H1 (cell line): Measurements from ENCODE around the gene KRTAP10-8. TPM values are rescaled to one million over a fixed set of nuclear protein-coding genes. Genes with fewer than 3 reads are reported as not detected.
A peak's percentile ranks its signal among the peaks of the same experiment; 100 is the strongest.

Source experiments
- CTCF ChIA-PET: fragments of 300-600 bp; sonication (Branson Sonifier 250); formaldehyde crosslinking; loops from one replicate; lab custom pipeline; 2021; ENCODE audit not compliant: partially characterized antibody; lab: Charles Lee
- POLR2A ChIA-PET: fragments of 300-600 bp; sonication (Branson Sonifier 250); formaldehyde crosslinking; loops from one replicate; lab custom pipeline; 2021; ENCODE audit warnings: inconsistent platforms; ENCODE audit not compliant: partially characterized antibody; lab: Charles Lee
- DNase-seq, 2 experiments: peaks; one replicate each; pipeline versions ENCODE4 v3.0.0 to v3.0.0-alpha.2; 2010 to 2022; ENCODE audit warnings: low spot score in 2 of 2, low read depth in 1 of 2, mixed read lengths in 1 of 2
- FAIRE-seq: peaks from 2 replicates; lab custom pipeline; 2011; peaks lifted over from hg19 to GRCh38; lab: Jason Lieb, UNC
- H2AFZ ChIP-seq: 2 replicates; pipeline ENCODE4 v1.8.1; 2012; ENCODE audit warnings: low read length, inconsistent platforms
- H2AK5ac ChIP-seq: 2 replicates; pipeline ENCODE4 v1.6.1; 2013; ENCODE audit warnings: low read depth, low read length
- H2BK120ac ChIP-seq: replicated peaks from 2 replicates; pipeline ENCODE3; 2013; ENCODE audit warnings: low read depth, low read length, inconsistent platforms
- H2BK12ac ChIP-seq: 2 replicates; pipeline ENCODE4 v1.6.1; 2013; ENCODE audit warnings: low read depth, low read length
- H2BK15ac ChIP-seq: 2 replicates; pipeline ENCODE4 v1.6.1; 2013; ENCODE audit warnings: low read length
- H2BK20ac ChIP-seq: 2 replicates; pipeline ENCODE4 v1.6.1; 2013; ENCODE audit warnings: low read length
- H2BK5ac ChIP-seq: 2 replicates; pipeline ENCODE4 v1.6.1; 2013; ENCODE audit warnings: low read depth, low read length
- H3K14ac ChIP-seq: 2 replicates; pipeline ENCODE4 v1.6.1; 2013; ENCODE audit warnings: inconsistent platforms; ENCODE audit not compliant: insufficient read length
- H3K18ac ChIP-seq: 2 replicates; pipeline ENCODE4 v1.6.1; 2013; ENCODE audit warnings: low read length; ENCODE audit errors: extremely low read depth
- H3K23ac ChIP-seq: 2 replicates; pipeline ENCODE4 v1.6.1; 2013; ENCODE audit warnings: inconsistent platforms; ENCODE audit not compliant: insufficient read length
- H3K23me2 ChIP-seq: 2 replicates; pipeline ENCODE4 v1.6.1; 2013; ENCODE audit warnings: low read depth, low read length
- H3K27ac ChIP-seq: 2 replicates; pipeline ENCODE4 v1.6.1; 2011; ENCODE audit warnings: low read depth, low read length, inconsistent platforms
- H3K27me3 ChIP-seq, 4 experiments: replicated peaks in 1 of 4; 1 replicate in 1 of 4; 2 replicates in 3 of 4; pipeline versions ENCODE4 v1.6.1 to v1.8.1; 2011 to 2013; ENCODE audit warnings: low read length in 3 of 4, mild to moderate bottlenecking in 3 of 4, inconsistent platforms in 2 of 4, mixed read lengths in 2 of 4, moderate library complexity in 1 of 4; ENCODE audit not compliant: control insufficient read depth in 3 of 4, insufficient read depth in 3 of 4; ENCODE audit errors: extremely low read depth in 1 of 4
- H3K36me3 ChIP-seq, 4 experiments: 2 replicates each; pipeline versions ENCODE4 v1.6.1 to v1.8.1; 2011 to 2013; ENCODE audit warnings: mild to moderate bottlenecking in 4 of 4, low read length in 3 of 4, moderate library complexity in 2 of 4, control low read depth in 1 of 4, inconsistent platforms in 1 of 4; ENCODE audit not compliant: insufficient read depth in 4 of 4, control insufficient read depth in 2 of 4
- H3K4ac ChIP-seq: replicated peaks from 2 replicates; pipeline ENCODE3; 2013; ENCODE audit warnings: low read length, low read depth, mixed read lengths, inconsistent platforms; ENCODE audit not compliant: insufficient read length
- H3K4me1 ChIP-seq, 4 experiments: replicated peaks in 1 of 4; 1 replicate in 1 of 4; 2 replicates in 3 of 4; pipeline versions ENCODE4 v1.6.1 to v1.8.1; 2011 to 2013; ENCODE audit warnings: low read length in 3 of 4, inconsistent platforms in 2 of 4, mixed read lengths in 1 of 4; ENCODE audit not compliant: insufficient read depth in 4 of 4, control insufficient read depth in 3 of 4
- H3K4me2 ChIP-seq, 2 experiments: 2 replicates each; pipeline versions ENCODE4 v1.6.1 to v1.8.1; 2011 to 2013; ENCODE audit warnings: low read depth in 2 of 2, low read length in 2 of 2, control low read depth in 1 of 2, inconsistent platforms in 1 of 2, mild to moderate bottlenecking in 1 of 2; ENCODE audit not compliant: insufficient read depth in 1 of 2
- H3K4me3 ChIP-seq, 4 experiments: fragments of 200-600, 300-600 bp in 1 of 4; sonication (generic), shearing (Covaris generic), sonication (Bioruptor Twin) in 1 of 4; 2 replicates each; pipeline versions ENCODE4 v1.5.1 to v1.8.1; 2011 to 2016; ENCODE audit warnings: low read length in 4 of 4, low read depth in 3 of 4, control low read depth in 2 of 4, inconsistent platforms in 2 of 4, mild to moderate bottlenecking in 2 of 4, mixed read lengths in 1 of 4, moderate library complexity in 1 of 4; ENCODE audit not compliant: insufficient read depth in 2 of 4; ENCODE audit errors: extremely low read depth in 1 of 4
- H3K56ac ChIP-seq: replicated peaks from 2 replicates; pipeline ENCODE3; 2013; ENCODE audit warnings: low read depth, mild to moderate bottlenecking, mixed read lengths, low read length, inconsistent platforms; ENCODE audit not compliant: insufficient read length
- H3K79me1 ChIP-seq: 2 replicates; pipeline ENCODE4 v1.6.1; 2013; ENCODE audit warnings: low read depth, low read length, control low read depth
- H3K79me2 ChIP-seq, 2 experiments: 2 replicates each; pipeline versions ENCODE4 v1.6.1 to v1.8.1; 2012 to 2013; ENCODE audit warnings: low read length in 2 of 2, mild to moderate bottlenecking in 2 of 2, inconsistent platforms in 1 of 2; ENCODE audit not compliant: insufficient read depth in 2 of 2, control insufficient read depth in 1 of 2
- H3K9ac ChIP-seq, 4 experiments: replicated peaks in 1 of 4; 1 replicate in 1 of 4; 2 replicates in 3 of 4; pipeline versions ENCODE4 v1.6.1 to v1.8.1; 2011 to 2013; ENCODE audit warnings: low read depth in 3 of 4, low read length in 3 of 4, control low read depth in 2 of 4, mild to moderate bottlenecking in 2 of 4, moderate library complexity in 2 of 4, inconsistent platforms in 1 of 4; ENCODE audit errors: extremely low read depth in 1 of 4
- H3K9me3 ChIP-seq, 2 experiments: 2 replicates each; pipeline versions ENCODE4 v1.6.1 to v1.8.1; 2012 to 2013; ENCODE audit warnings: mild to moderate bottlenecking in 2 of 2, moderate library complexity in 2 of 2, control low read depth in 1 of 2, inconsistent platforms in 1 of 2, low read depth in 1 of 2, low read length in 1 of 2, mixed read lengths in 1 of 2; ENCODE audit not compliant: insufficient read depth in 2 of 2
- H4K20me1 ChIP-seq, 2 experiments: replicated peaks in 1 of 2; 2 replicates each; pipeline versions ENCODE3 to v1.8.1; 2011 to 2013; ENCODE audit warnings: inconsistent platforms in 2 of 2, low read length in 2 of 2, mild to moderate bottlenecking in 1 of 2; ENCODE audit not compliant: insufficient read depth in 2 of 2, control insufficient read depth in 1 of 2
- H4K5ac ChIP-seq: 2 replicates; pipeline ENCODE4 v1.6.1; 2013; ENCODE audit warnings: low read length, low read depth, mixed read lengths, inconsistent platforms; ENCODE audit not compliant: insufficient read length
- H4K8ac ChIP-seq: 2 replicates; pipeline ENCODE4 v1.8.0; 2013; ENCODE audit warnings: mild to moderate bottlenecking, moderate library complexity, low read length, inconsistent platforms; ENCODE audit not compliant: insufficient read depth; ENCODE audit errors: extremely low read depth
- H4K91ac ChIP-seq: replicated peaks from 2 replicates; pipeline ENCODE3; 2013; ENCODE audit warnings: low read length, mixed read lengths, inconsistent platforms; ENCODE audit not compliant: insufficient read length
- ATF2 ChIP-seq: IDR thresholded peaks from 2 replicates; pipeline ENCODE4 v1.6.1; 2012; ENCODE audit warnings: low read length, inconsistent platforms
- BACH1 ChIP-seq: IDR thresholded peaks from 2 replicates; pipeline ENCODE4 v1.6.1; 2012; ENCODE audit warnings: low read length, improper control_type of control experiment
- PHF8 ChIP-seq: fragments of 200-600 bp; sonication (generic); conservative IDR thresholded peaks from 2 replicates; pipeline ENCODE4 v1.7.1; 2012; ENCODE audit warnings: low read depth, mild to moderate bottlenecking, inconsistent platforms, low read length, moderate library complexity
- RFX5 ChIP-seq: IDR thresholded peaks from 2 replicates; pipeline ENCODE4 v1.6.1; 2011; ENCODE audit warnings: low read depth, low read length, improper control_type of control experiment, borderline replicate concordance
- RNF2 ChIP-seq: fragments of 200-900, 300-1000 bp; sonication (generic); IDR thresholded peaks from 2 replicates; pipeline ENCODE4 v1.7.1; 2016; ENCODE audit warnings: borderline replicate concordance, low read depth, mild to moderate bottlenecking, antibody characterized with exemption, low read length; ENCODE audit not compliant: poor library complexity, severe bottlenecking; ENCODE audit errors: missing control alignments
- WGBS, 2 experiments: shearing (Covaris generic) in 1 of 2; methylation state at CpG; one replicate each; pipeline versions ENCODE4 v1.1.6 to v1.1.7; 2013 to 2015; ENCODE audit warnings: low lambda C conversion rate in 2 of 2, mixed read lengths in 2 of 2, inconsistent platforms in 1 of 2, low coverage in 1 of 2, missing lambda C conversion rate in 1 of 2; ENCODE audit not compliant: insufficient replicate concordance in 2 of 2, insufficient coverage in 1 of 2, insufficient read length in 1 of 2; ENCODE audit errors: extremely low coverage in 1 of 2, missing lambda C conversion rate in 1 of 2; 5-methylcytosine and 5-hydroxymethylcytosine counted together
- polyA plus RNA-seq, 7 experiments: library from polyadenylated mRNA; depleted of rRNA in 3 of 7; stranded (reverse) in 5 of 7; unstranded in 2 of 7; fragments of >200 nt in 5 of 7; fragments of 200-250 nt in 2 of 7; gene quantifications; 1 replicate in 5 of 7; 2 replicates in 1 of 7; 4 replicates in 1 of 7; pipeline versions ENCODE4 v1.2.1 to v1.2.3, GENCODE V29; 2011 to 2013; ENCODE audit warnings: missing spikeins in 2 of 7, mixed read lengths in 2 of 7
- total RNA-seq: library from RNA; stranded (reverse); fragmentation: NEBNext Ultra II Directional; extraction: Animal tissue kit (Norgen Biotek cat#: 25700); gene quantifications from 2 replicates; pipeline ENCODE4 v1.2.1, GENCODE V29; 2021

KRTAP10-8 gene
- total and polyA plus RNA-seq, 2 of the 8 experiments (the other 6 are each of a cell fraction or from before 2014, with no cell fraction given): not detected

DNA sequence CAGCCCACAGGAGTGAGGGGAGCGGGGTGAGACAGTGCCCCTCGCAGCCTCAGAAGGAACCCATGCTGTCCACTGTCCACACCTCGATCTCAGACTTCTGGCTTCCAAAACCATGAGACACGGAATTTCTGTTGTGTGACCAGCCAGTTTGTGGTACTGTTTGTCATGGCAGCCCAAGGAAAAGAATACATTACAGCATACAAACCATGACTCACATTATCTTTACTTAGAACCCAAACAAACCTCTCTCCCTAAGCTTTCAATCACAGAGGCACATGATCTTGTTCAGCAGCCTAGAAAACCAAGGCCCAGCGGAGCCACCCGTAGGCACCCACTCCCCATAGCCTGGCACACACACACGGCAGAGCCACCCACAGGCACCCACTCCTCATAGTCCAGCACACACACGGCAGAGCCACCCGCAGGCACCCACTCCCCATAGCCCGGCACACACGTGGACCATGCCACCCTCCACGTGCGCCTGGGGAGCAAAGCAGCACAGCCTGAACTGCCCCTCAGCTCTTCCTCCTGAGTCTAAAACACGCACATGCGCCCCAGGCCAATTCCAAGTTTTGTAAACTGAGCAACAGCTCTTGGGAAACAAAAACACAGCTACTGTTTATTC is 38.8 kb upstream of the KRTAP10-8 start:
- Histone ChIP-seq H4K5ac (no peak overlapping the region), H4K8ac (no peak overlapping the region), H3K9ac (no peak overlapping the region), H3K27me3 (no peaks in the 10 kb centered on the region; a peak in 1 of 7 replicates), H4K91ac (no peak overlapping the region), H2BK20ac (no peak overlapping the region), H3K4me2 (no peak overlapping the region), H3K56ac (no peak overlapping the region), H2AFZ (no peak overlapping the region), H3K79me2 (no peaks in the 10 kb centered on the region), H3K23ac (no peak overlapping the region), H2BK15ac (0 out of 2 replicates have a peak overlapping the region, but pooled peaks have one; percentile 5), H2BK5ac (no peak overlapping the region), H3K4ac (no peak overlapping the region), H3K14ac (no peak overlapping the region), H2BK120ac (no peak overlapping the region), H2AK5ac (no peak overlapping the region), H3K4me3 (no peak overlapping the region), H3K27ac (no peak overlapping the region; the same call in 1 of the 2 replicates), H3K79me1 (no peaks in the 10 kb centered on the region), H3K18ac (no peak overlapping the region), H4K20me1 (no peaks in the 10 kb centered on the region), H3K36me3 (no peaks in the 10 kb centered on the region), H3K23me2 (no peaks in the 10 kb centered on the region; the same call in 1 of the 2 replicates), H3K4me1 (peaks cover 0 to 11% (median 0%) of the 10 kb centered on the region in 4 experiments; a peak in 1 of 7 replicates), H3K9me3 (peaks cover 13% of the 10 kb centered on the region in 2 experiments; a peak in 3 of 4 replicates), H2BK12ac (no peak overlapping the region)
- ChIA-PET CTCF (interaction anchor here (0.9 to 1.7 kb wide), 3 partner anchors 20 to 221 kb away, joined by 3 to 4 read pairs (median 3); no protein-coding TSS in a partner anchor), POLR2A (interaction anchor here (0.9 kb wide), 1 partner anchor 122 kb away, joined by 4 read pairs; no protein-coding TSS in a partner anchor)
- TF ChIP-seq ATF2 (no peak), RFX5 (no peak), PHF8 (no peak), BACH1 (no peak), RNF2 (no peak)
- 88% methylated on average over 15 of the region's 15 CpGs; no CpG with 5 or more reads in 1 of the 2 experiments for WGBS, 2 experiments
- DNase-seq: peak in 1 of 2 experiments; percentile 35
- no peak for FAIRE-seq
